ENCODE measurements around the gene TREML4. TPM values are rescaled to one million over a fixed set of nuclear protein-coding genes. Genes with fewer than 3 reads are reported as not detected.

Gene TREML4
- total RNA-seq, 1 donor from 2014 or later = not detected

- no peak overlapping the region for H3K4me2 ChIP-seq (ENCODE audit: low read length)
- Mint-ChIP-seq H3K9me3 (ENCODE audit: unreplicated experiment) (peaks cover 7% of the 10 kb centered on the region), H3K27me3 (ENCODE audit: low read depth, unreplicated experiment) (peaks cover 48% of the 10 kb centered on the region), H3K27ac (ENCODE audit: unreplicated experiment) (no peak overlapping the region), H3K36me3 (ENCODE audit: low read depth, unreplicated experiment) (no peaks in the 10 kb centered on the region), H3K4me1 (ENCODE audit: low read depth, unreplicated experiment) (peaks cover 13% of the 10 kb centered on the region), H3K4me3 (ENCODE audit: unreplicated experiment) (no peak overlapping the region)
- H3K4me1 ChIP-seq (ENCODE audit: insufficient read depth, low read length) = no peaks in the 10 kb centered on the region
- H4K20me1 ChIP-seq (ENCODE audit: insufficient read depth, low read length) = no peaks in the 10 kb centered on the region
- peaks cover 2% of the 10 kb centered on the region for H3K27me3 ChIP-seq (ENCODE audit: insufficient read depth, low read length)
- no peak overlapping the region for H3K9ac ChIP-seq (ENCODE audit: low read length)
- H3K79me2 ChIP-seq (ENCODE audit: insufficient read depth, low read length) = no peaks in the 10 kb centered on the region
- no peak for TF ChIP-seq EZH2 (IDR thresholded peaks at IDR 0.05; ENCODE audit: insufficient read depth, low read length)
- TF ChIP-seq, protein P1, sequence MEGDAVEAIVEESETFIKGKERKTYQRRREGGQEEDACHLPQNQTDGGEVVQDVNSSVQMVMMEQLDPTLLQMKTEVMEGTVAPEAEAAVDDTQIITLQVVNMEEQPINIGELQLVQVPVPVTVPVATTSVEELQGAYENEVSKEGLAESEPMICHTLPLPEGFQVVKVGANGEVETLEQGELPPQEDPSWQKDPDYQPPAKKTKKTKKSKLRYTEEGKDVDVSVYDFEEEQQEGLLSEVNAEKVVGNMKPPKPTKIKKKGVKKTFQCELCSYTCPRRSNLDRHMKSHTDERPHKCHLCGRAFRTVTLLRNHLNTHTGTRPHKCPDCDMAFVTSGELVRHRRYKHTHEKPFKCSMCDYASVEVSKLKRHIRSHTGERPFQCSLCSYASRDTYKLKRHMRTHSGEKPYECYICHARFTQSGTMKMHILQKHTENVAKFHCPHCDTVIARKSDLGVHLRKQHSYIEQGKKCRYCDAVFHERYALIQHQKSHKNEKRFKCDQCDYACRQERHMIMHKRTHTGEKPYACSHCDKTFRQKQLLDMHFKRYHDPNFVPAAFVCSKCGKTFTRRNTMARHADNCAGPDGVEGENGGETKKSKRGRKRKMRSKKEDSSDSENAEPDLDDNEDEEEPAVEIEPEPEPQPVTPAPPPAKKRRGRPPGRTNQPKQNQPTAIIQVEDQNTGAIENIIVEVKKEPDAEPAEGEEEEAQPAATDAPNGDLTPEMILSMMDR (IDR thresholded peaks at IDR 0.05; ENCODE audit: insufficient read depth, low read depth, low read length) = no peak
- H2AFZ ChIP-seq (ENCODE audit: low read depth, low read length) = no peak overlapping the region
- no peaks in the 10 kb centered on the region for H3K36me3 ChIP-seq (ENCODE audit: insufficient read depth, low read length)
- H3K9me3 ChIP-seq (ENCODE audit: insufficient read depth, low read depth, low read length) = no peaks in the 10 kb centered on the region
- no peak for DNase-seq (ENCODE audit: low read depth)
- H3K27ac ChIP-seq (ENCODE audit: low read depth, low read length) = no peak overlapping the region
- H3K4me3 ChIP-seq (ENCODE audit: insufficient read depth, low read depth, low read length) = no peak overlapping the region
- no peak for FAIRE-seq
These were observed 30.9 kb upstream of the TREML4 start for GRCh38 chr6:41197234-41197633.

DNA sequence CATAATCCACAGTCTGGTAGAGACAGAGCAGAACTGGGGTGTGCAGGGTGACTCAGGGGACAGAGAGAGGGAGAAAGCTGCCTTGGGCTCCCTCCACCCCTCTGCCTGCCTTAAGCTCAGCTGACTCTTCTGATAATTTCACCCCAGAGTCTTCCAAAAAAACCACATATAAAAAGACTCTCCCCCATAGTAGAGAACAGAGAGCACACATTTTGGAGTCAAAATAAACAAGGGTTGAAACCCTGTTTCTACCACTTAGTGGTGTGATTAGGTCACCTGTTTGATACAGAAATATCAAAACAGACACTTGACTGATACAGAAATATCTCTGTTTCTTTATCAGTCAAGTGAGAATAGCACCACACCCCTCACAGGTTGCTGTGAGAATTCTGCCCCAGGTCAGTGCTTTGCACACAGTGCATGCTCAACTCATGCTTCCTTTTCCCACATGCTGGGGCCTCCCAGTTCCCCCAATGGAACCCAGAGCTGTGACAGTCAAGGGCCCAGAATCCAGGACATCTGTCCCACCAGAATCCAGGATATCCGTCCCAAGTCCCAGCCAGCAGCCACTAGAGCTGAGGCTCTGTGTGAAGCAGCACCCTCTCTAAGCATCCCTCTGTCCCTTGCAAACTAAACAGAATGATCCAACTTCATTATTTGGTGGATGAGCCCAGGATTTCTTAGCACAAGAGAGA, 28.4 kb upstream of the TREML4 start:
- no peaks in the 10 kb centered on the region for H4K20me1 ChIP-seq (ENCODE audit: insufficient read depth, low read length)
- H3K4me3 Mint-ChIP-seq (ENCODE audit: unreplicated experiment) = no peak overlapping the region
- H3K4me2 ChIP-seq (ENCODE audit: low read length) = no peak overlapping the region
- H3K9me3 Mint-ChIP-seq (ENCODE audit: unreplicated experiment) = peaks cover 7% of the 10 kb centered on the region
- no peaks in the 10 kb centered on the region for H3K36me3 ChIP-seq (ENCODE audit: insufficient read depth, low read length)
- no peak overlapping the region for H3K4me3 ChIP-seq (ENCODE audit: insufficient read depth, low read depth, low read length)
- no peak overlapping the region for H3K27ac ChIP-seq (ENCODE audit: low read depth, low read length)
- peaks cover 2% of the 10 kb centered on the region for H3K27me3 ChIP-seq (ENCODE audit: insufficient read depth, low read length)
- H3K79me2 ChIP-seq (ENCODE audit: insufficient read depth, low read length) = no peaks in the 10 kb centered on the region
- H3K4me1 ChIP-seq (ENCODE audit: insufficient read depth, low read length) = no peaks in the 10 kb centered on the region
- DNase-seq (ENCODE audit: low read depth) (no peak), FAIRE-seq (no peak)
- peak overlapping the region; percentile 85 for H3K27ac Mint-ChIP-seq (ENCODE audit: unreplicated experiment)
- H3K9ac ChIP-seq (ENCODE audit: low read length) = no peak overlapping the region
- H3K4me1 Mint-ChIP-seq (ENCODE audit: low read depth, unreplicated experiment) = peaks cover 13% of the 10 kb centered on the region
- no peaks in the 10 kb centered on the region for H3K36me3 Mint-ChIP-seq (ENCODE audit: low read depth, unreplicated experiment)
- H3K27me3 Mint-ChIP-seq (ENCODE audit: low read depth, unreplicated experiment) = peaks cover 32% of the 10 kb centered on the region
- H2AFZ ChIP-seq (ENCODE audit: low read depth, low read length) = no peak overlapping the region
- TF ChIP-seq, protein P1 (IDR thresholded peaks at IDR 0.05; ENCODE audit: insufficient read depth, low read depth, low read length) = no peak
- no peak for TF ChIP-seq EZH2 (IDR thresholded peaks at IDR 0.05; ENCODE audit: insufficient read depth, low read length)
- H3K9me3 ChIP-seq (ENCODE audit: insufficient read depth, low read depth, low read length) = no peaks in the 10 kb centered on the region

- H4K20me1 ChIP-seq (ENCODE audit: insufficient read depth, low read length) = no peaks in the 10 kb centered on the region
- Mint-ChIP-seq H3K4me3 (ENCODE audit: unreplicated experiment) (no peak overlapping the region), H3K4me1 (ENCODE audit: low read depth, unreplicated experiment) (peaks cover 13% of the 10 kb centered on the region), H3K9me3 (ENCODE audit: unreplicated experiment) (peaks cover 1% of the 10 kb centered on the region), H3K27me3 (ENCODE audit: low read depth, unreplicated experiment) (peaks cover 25% of the 10 kb centered on the region), H3K27ac (ENCODE audit: unreplicated experiment) (peak overlapping the region; percentile 85), H3K36me3 (ENCODE audit: low read depth, unreplicated experiment) (no peaks in the 10 kb centered on the region)
- H2AFZ ChIP-seq (ENCODE audit: low read depth, low read length) = no peak overlapping the region
- FAIRE-seq (no peak), DNase-seq (ENCODE audit: low read depth) (no peak)
- H3K27me3 ChIP-seq (ENCODE audit: insufficient read depth, low read length) = no peaks in the 10 kb centered on the region
- H3K9me3 ChIP-seq (ENCODE audit: insufficient read depth, low read depth, low read length) = no peaks in the 10 kb centered on the region
- no peaks in the 10 kb centered on the region for H3K36me3 ChIP-seq (ENCODE audit: insufficient read depth, low read length)
- no peak overlapping the region for H3K4me2 ChIP-seq (ENCODE audit: low read length)
- no peak overlapping the region for H3K27ac ChIP-seq (ENCODE audit: low read depth, low read length)
- H3K79me2 ChIP-seq (ENCODE audit: insufficient read depth, low read length) = no peaks in the 10 kb centered on the region
- H3K9ac ChIP-seq (ENCODE audit: low read length) = no peak overlapping the region
- H3K4me1 ChIP-seq (ENCODE audit: insufficient read depth, low read length) = no peaks in the 10 kb centered on the region
- H3K4me3 ChIP-seq (ENCODE audit: insufficient read depth, low read depth, low read length) = no peak overlapping the region
- no peak for TF ChIP-seq EZH2 (IDR thresholded peaks at IDR 0.05; ENCODE audit: insufficient read depth, low read length)
- TF ChIP-seq, protein P1 (IDR thresholded peaks at IDR 0.05; ENCODE audit: insufficient read depth, low read depth, low read length) = no peak
These were observed 27.8 kb upstream of the TREML4 start for GRCh38 chr6:41200296-41200900.
